Panc1 (cell line): ENCODE measurements around the gene PRLR. TPM values are rescaled to one million over a fixed set of nuclear protein-coding genes. Genes with fewer than 3 reads are reported as not detected.

ENCODE experiments used
- ATAC-seq: fragments of 200-7000 bp; cut with Tn5 transposase; 2 replicates; pipeline ENCODE4 v1.9.1; 2020; ENCODE audit warnings: mild to moderate bottlenecking, moderate library complexity
- BruUV-seq: library from RNA; stranded (reverse); fragments of 400-500 nt; replicated peaks from 2 replicates; lab custom pipeline; 2021; lab: Mats Ljungman, UMichigan
- CTCF ChIA-PET: fragments of 300-600 bp; sonication (Branson Sonifier 250); formaldehyde crosslinking; loops from one replicate; lab custom pipeline; 2022; ENCODE audit warnings: antibody characterized with exemption; lab: Charles Lee
- POLR2A ChIA-PET: fragments of 300-600 bp; sonication (Branson Sonifier 250); formaldehyde crosslinking; loops from one replicate; lab custom pipeline; 2022; ENCODE audit warnings: antibody characterized with exemption; lab: Charles Lee
- DNase-seq: peaks from one replicate; pipeline ENCODE4 v3.0.0-alpha.2; 2010; ENCODE audit warnings: low read depth, low spot score
- H3K27ac ChIP-seq: 2 replicates; pipeline ENCODE4 v1.5.1; 2011; ENCODE audit warnings: mild to moderate bottlenecking, low read length, inconsistent platforms
- H3K27me3 ChIP-seq: fragments of 200-500 bp; sonication (Bioruptor generic); 2 replicates; pipeline ENCODE4 v1.6.0; 2014; ENCODE audit warnings: low read length, inconsistent platforms; ENCODE audit not compliant: control insufficient read depth, insufficient read depth
- H3K36me3 ChIP-seq: fragments of 200-500 bp; sonication (Bioruptor generic); 2 replicates; pipeline ENCODE4 v1.5.1; 2014; ENCODE audit warnings: inconsistent platforms, mild to moderate bottlenecking, low read length, moderate library complexity; ENCODE audit not compliant: control insufficient read depth, insufficient read depth
- H3K4me1 ChIP-seq: 2 replicates; pipeline ENCODE4 v1.5.1; 2011; ENCODE audit warnings: inconsistent platforms, mild to moderate bottlenecking, low read length, moderate library complexity; ENCODE audit not compliant: control insufficient read depth, insufficient read depth
- H3K4me3 ChIP-seq, 2 experiments: 2 replicates each; pipeline ENCODE4 v1.5.1; 2011 to 2012; ENCODE audit warnings: low read depth in 2 of 2, low read length in 2 of 2, mild to moderate bottlenecking in 2 of 2, inconsistent platforms in 1 of 2, moderate library complexity in 1 of 2
- H3K9me3 ChIP-seq: fragments of 200-500 bp; sonication (Bioruptor generic); 2 replicates; pipeline ENCODE4 v1.5.1; 2014; ENCODE audit warnings: low read depth, mild to moderate bottlenecking, inconsistent platforms, low read length, moderate library complexity; ENCODE audit not compliant: control insufficient read depth, insufficient read depth
- POLR2AphosphoS5 ChIP-seq: IDR thresholded peaks from 2 replicates; pipeline ENCODE4 v1.6.1; 2012; ENCODE audit warnings: mild to moderate bottlenecking, low read depth, low read length, moderate library complexity
- SIN3A ChIP-seq: IDR thresholded peaks from 2 replicates; pipeline ENCODE4 v1.6.1; 2012; ENCODE audit warnings: low read depth, mild to moderate bottlenecking, low read length, moderate library complexity, borderline replicate concordance; ENCODE audit not compliant: insufficient read depth
- TCF7L2 ChIP-seq: IDR thresholded peaks from 2 replicates; pipeline ENCODE4 v1.6.1; 2011; ENCODE audit warnings: mild to moderate bottlenecking, low read depth, low read length, inconsistent platforms
- in situ Hi-C: cut with HindIII; loops from 2 replicates; pipeline ENCODE4 v1.10.0; 2016; ENCODE audit warnings: low sequenced_read_pairs, low pct_unique_long_range_greater_than_20kb
- intact Hi-C: fragments of 100-400 bp; cut with micrococcal nuclease; formaldehyde crosslinking; loops from one replicate; pipeline ENCODE4 v1.10.0; 2022; ENCODE audit not compliant: unreplicated experiment
- total RNA-seq: library from RNA; stranded (reverse); gene quantifications from one replicate; pipeline ENCODE4 v1.2.1, GENCODE V29; 2021; ENCODE audit not compliant: unreplicated experiment
- TF ChIP-seq, protein P1 (sequence below): fragments of 450-650 bp; IDR thresholded peaks from 2 replicates; pipeline ENCODE4 v1.5.1; 2017; ENCODE audit warnings: mild to moderate bottlenecking
- TF ChIP-seq, protein P2 (sequence below), 2 experiments: IDR thresholded peaks; 2 replicates each; pipeline ENCODE4 v1.6.1; 2011 to 2012; ENCODE audit warnings: low read depth in 2 of 2, control low read depth in 1 of 2, low read length in 1 of 2, mild to moderate bottlenecking in 1 of 2, moderate library complexity in 1 of 2; ENCODE audit not compliant: insufficient read depth in 1 of 2

PRLR gene
- total RNA-seq, 1 experiment from 2014 or later = 0.46 TPM

DNA sequence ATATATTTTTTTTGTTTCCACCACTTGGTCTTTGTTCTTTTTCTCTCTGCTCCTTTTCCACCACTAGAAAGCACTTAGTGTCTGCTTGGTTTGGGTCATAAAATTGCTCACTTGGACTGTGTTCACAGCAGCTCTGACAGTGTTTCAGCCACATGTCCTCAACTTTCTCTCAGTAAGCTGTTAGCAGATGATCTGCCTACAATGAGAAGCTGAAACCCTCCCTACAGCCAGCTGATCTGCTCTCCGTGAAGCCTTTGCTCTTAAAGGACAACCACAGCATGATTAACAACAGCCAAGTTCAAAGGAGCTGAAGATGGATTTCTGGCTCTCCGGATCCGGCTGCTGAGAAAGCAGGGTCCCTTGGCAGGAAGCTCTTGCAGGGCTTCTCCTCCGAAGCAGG, 31.6 kb downstream of the PRLR start:
- ATAC-seq = no peak
- no peak for TF ChIP-seq SIN3A
- TF ChIP-seq TCF7L2 = no peak
- TF ChIP-seq POLR2AphosphoS5 = no peak
- TF ChIP-seq, protein P1, sequence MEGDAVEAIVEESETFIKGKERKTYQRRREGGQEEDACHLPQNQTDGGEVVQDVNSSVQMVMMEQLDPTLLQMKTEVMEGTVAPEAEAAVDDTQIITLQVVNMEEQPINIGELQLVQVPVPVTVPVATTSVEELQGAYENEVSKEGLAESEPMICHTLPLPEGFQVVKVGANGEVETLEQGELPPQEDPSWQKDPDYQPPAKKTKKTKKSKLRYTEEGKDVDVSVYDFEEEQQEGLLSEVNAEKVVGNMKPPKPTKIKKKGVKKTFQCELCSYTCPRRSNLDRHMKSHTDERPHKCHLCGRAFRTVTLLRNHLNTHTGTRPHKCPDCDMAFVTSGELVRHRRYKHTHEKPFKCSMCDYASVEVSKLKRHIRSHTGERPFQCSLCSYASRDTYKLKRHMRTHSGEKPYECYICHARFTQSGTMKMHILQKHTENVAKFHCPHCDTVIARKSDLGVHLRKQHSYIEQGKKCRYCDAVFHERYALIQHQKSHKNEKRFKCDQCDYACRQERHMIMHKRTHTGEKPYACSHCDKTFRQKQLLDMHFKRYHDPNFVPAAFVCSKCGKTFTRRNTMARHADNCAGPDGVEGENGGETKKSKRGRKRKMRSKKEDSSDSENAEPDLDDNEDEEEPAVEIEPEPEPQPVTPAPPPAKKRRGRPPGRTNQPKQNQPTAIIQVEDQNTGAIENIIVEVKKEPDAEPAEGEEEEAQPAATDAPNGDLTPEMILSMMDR = no peak
- TF ChIP-seq, protein P2, sequence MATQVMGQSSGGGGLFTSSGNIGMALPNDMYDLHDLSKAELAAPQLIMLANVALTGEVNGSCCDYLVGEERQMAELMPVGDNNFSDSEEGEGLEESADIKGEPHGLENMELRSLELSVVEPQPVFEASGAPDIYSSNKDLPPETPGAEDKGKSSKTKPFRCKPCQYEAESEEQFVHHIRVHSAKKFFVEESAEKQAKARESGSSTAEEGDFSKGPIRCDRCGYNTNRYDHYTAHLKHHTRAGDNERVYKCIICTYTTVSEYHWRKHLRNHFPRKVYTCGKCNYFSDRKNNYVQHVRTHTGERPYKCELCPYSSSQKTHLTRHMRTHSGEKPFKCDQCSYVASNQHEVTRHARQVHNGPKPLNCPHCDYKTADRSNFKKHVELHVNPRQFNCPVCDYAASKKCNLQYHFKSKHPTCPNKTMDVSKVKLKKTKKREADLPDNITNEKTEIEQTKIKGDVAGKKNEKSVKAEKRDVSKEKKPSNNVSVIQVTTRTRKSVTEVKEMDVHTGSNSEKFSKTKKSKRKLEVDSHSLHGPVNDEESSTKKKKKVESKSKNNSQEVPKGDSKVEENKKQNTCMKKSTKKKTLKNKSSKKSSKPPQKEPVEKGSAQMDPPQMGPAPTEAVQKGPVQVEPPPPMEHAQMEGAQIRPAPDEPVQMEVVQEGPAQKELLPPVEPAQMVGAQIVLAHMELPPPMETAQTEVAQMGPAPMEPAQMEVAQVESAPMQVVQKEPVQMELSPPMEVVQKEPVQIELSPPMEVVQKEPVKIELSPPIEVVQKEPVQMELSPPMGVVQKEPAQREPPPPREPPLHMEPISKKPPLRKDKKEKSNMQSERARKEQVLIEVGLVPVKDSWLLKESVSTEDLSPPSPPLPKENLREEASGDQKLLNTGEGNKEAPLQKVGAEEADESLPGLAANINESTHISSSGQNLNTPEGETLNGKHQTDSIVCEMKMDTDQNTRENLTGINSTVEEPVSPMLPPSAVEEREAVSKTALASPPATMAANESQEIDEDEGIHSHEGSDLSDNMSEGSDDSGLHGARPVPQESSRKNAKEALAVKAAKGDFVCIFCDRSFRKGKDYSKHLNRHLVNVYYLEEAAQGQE (IDR thresholded peaks at IDR 0.05; ENCODE audit: insufficient read depth in 1 of 2, low read depth in 2 of 2, low read length in 1 of 2) = no peak
- H3K4me1 ChIP-seq = no peaks in the 10 kb centered on the region
- no peak overlapping the region for H3K27ac ChIP-seq
- H3K27me3 ChIP-seq = peaks cover 2% of the 10 kb centered on the region; the same call in 1 of the 2 replicates
- intact Hi-C loops (no loop called here), in situ Hi-C loops (no loop called here)
- no peaks in the 10 kb centered on the region for H3K36me3 ChIP-seq
- no TSS peak for BruUV-seq
- ChIA-PET POLR2A (no interaction called here), CTCF (no interaction called here)
- no peak overlapping the region for H3K4me3 ChIP-seq
- no peak for DNase-seq
- H3K9me3 ChIP-seq = no peaks in the 10 kb centered on the region

DNA sequence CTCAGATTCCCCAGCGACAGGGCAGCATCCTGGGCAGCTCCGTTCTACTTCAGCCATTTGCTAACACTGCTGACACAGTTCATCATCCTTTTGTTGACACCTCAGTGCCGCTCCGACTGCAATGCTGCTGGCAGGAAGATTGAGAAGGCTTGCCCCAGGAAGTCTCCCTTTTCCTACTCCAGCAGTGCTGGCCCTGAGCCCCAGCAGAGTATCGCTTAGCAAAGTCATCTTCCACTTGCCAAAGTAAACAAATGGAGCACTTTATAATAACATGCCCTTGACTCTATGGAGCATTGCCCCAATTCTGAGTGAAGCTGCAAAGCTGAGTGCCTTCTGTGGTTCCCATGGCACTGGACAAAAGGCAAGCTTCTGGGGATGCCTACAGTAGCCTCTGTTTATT, 32.2 kb downstream of the PRLR start:
- no peaks in the 10 kb centered on the region for H3K9me3 ChIP-seq
- H3K4me1 ChIP-seq = no peaks in the 10 kb centered on the region
- no peak overlapping the region for H3K27ac ChIP-seq
- no peak for TF ChIP-seq POLR2AphosphoS5
- TF ChIP-seq TCF7L2 = no peak
- TF ChIP-seq, protein P2 (IDR thresholded peaks at IDR 0.05; ENCODE audit: insufficient read depth in 1 of 2, low read depth in 2 of 2, low read length in 1 of 2) = no peak
- TF ChIP-seq, protein P1 = no peak
- TF ChIP-seq SIN3A = no peak
- POLR2A ChIA-PET = no interaction called here
- no peaks in the 10 kb centered on the region for H3K36me3 ChIP-seq
- H3K27me3 ChIP-seq = peaks cover 2% of the 10 kb centered on the region; the same call in 1 of the 2 replicates
- no peak overlapping the region for H3K4me3 ChIP-seq
- ATAC-seq (no peak), DNase-seq (no peak)
- in situ Hi-C loops = no loop called here
- intact Hi-C loops = no loop called here
- no TSS peak for BruUV-seq
- CTCF ChIA-PET = no interaction called here
